GM12865 (cell line): ENCODE results near the gene KRT20.

Experiments
- DNase-seq: peaks from one replicate; pipeline ENCODE4 v3.0.0; 2010; ENCODE audit warnings: low read depth
- H3K4me3 ChIP-seq: 2 replicates; pipeline ENCODE4 v1.5.1; 2011; ENCODE audit warnings: mild to moderate bottlenecking, low read depth, low read length, control low read depth
- CTCF ChIP-seq: IDR thresholded peaks from 2 replicates; pipeline ENCODE4 v1.5.1; 2011; ENCODE audit warnings: low read length, control low read depth, low read depth, inconsistent platforms; ENCODE audit not compliant: insufficient read depth; ENCODE audit errors: missing control alignments

Gene KRT20

GRCh38 chr17:40830085-40830776, 54.8 kb downstream of the KRT20 start:
- H3K4me3 ChIP-seq, result no peak overlapping the region
- no peak for DNase-seq
- no peak for TF ChIP-seq CTCF

GRCh38 chr17:40828454-40829044, 56.5 kb downstream of the KRT20 start:
- no peak for DNase-seq
- no peak overlapping the region for H3K4me3 ChIP-seq
- no peak for TF ChIP-seq CTCF

- no peak overlapping the region for H3K4me3 ChIP-seq
- TF ChIP-seq CTCF, result no peak
- DNase-seq, result no peak
Measured at GRCh38 chr17:40827746-40828453, 57.1 kb downstream of the KRT20 start.
